ENCODE results near the gene HDAC9.

The HDAC9 gene

GRCh38 chr7:18511351-18512140 is 16.0 kb downstream of the HDAC9 start:
- TF ChIP-seq CTCF (conservative IDR thresholded peaks at IDR 0.05; ENCODE audit: low read length) (no peak), EZH2phosphoT487 (IDR thresholded peaks at IDR 0.05; ENCODE audit: borderline replicate concordance) (no peak)
- Histone ChIP-seq H2AFZ (ENCODE audit: low read length) (no peak overlapping the region), H4K20me1 (ENCODE audit: insufficient read depth, low read length, poor library complexity, severe bottlenecking) (no peaks in the 10 kb centered on the region), H3K9ac (ENCODE audit: low read depth, low read length, poor library complexity, severe bottlenecking) (no peak overlapping the region), H3K4me3 (ENCODE audit: low read length, poor library complexity, severe bottlenecking) (no peak overlapping the region), H3F3A (ENCODE audit: low read depth) (peaks cover 3% of the 10 kb centered on the region; the same call in 1 of the 2 replicates), H3K79me2 (ENCODE audit: insufficient read depth, low read length) (peaks cover 22% of the 10 kb centered on the region), H3K4me2 (ENCODE audit: low read depth, low read length, poor library complexity, severe bottlenecking) (no peak overlapping the region), H3K9me2 (replicated peaks; ENCODE audit: low read depth, low read length) (no peaks in the 10 kb centered on the region), H3K4me1 (ENCODE audit: insufficient read depth, low read length, poor library complexity, severe bottlenecking) (peaks cover 15% of the 10 kb centered on the region), H3K9me3 (ENCODE audit: insufficient read depth, low read depth, low read length) (no peaks in the 10 kb centered on the region), H3K36me3 (ENCODE audit: insufficient read depth, low read length) (no peaks in the 10 kb centered on the region), H3K27me3 (ENCODE audit: insufficient read depth, low read length, poor library complexity, severe bottlenecking) (no peaks in the 10 kb centered on the region)

- no peak for TF ChIP-seq CTCF (conservative IDR thresholded peaks at IDR 0.05; ENCODE audit: low read length)
- TF ChIP-seq EZH2phosphoT487 (IDR thresholded peaks at IDR 0.05; ENCODE audit: borderline replicate concordance) = no peak
- H3K36me3 ChIP-seq (ENCODE audit: insufficient read depth, low read length) = no peaks in the 10 kb centered on the region
- H3K9me3 ChIP-seq (ENCODE audit: insufficient read depth, low read depth, low read length) = no peaks in the 10 kb centered on the region
- H3K4me3 ChIP-seq (ENCODE audit: low read length, poor library complexity, severe bottlenecking) = no peak overlapping the region
- no peaks in the 10 kb centered on the region for H4K20me1 ChIP-seq (ENCODE audit: insufficient read depth, low read length, poor library complexity, severe bottlenecking)
- no peaks in the 10 kb centered on the region for H3F3A ChIP-seq (ENCODE audit: low read depth)
- H2AFZ ChIP-seq (ENCODE audit: low read length) = no peak overlapping the region
- H3K79me2 ChIP-seq (ENCODE audit: insufficient read depth, low read length) = peaks cover 13% of the 10 kb centered on the region; the same call in 1 of the 2 replicates
- H3K27me3 ChIP-seq (ENCODE audit: insufficient read depth, low read length, poor library complexity, severe bottlenecking) = no peaks in the 10 kb centered on the region
- no peaks in the 10 kb centered on the region for H3K9me2 ChIP-seq (replicated peaks; ENCODE audit: low read depth, low read length)
- no peak overlapping the region for H3K9ac ChIP-seq (ENCODE audit: low read depth, low read length, poor library complexity, severe bottlenecking)
- H3K4me1 ChIP-seq (ENCODE audit: insufficient read depth, low read length, poor library complexity, severe bottlenecking) = peaks cover 12% of the 10 kb centered on the region
- H3K4me2 ChIP-seq (ENCODE audit: low read depth, low read length, poor library complexity, severe bottlenecking) = no peak overlapping the region
Measured at GRCh38 chr7:18513343-18513742, 17.8 kb downstream of the HDAC9 start.

GRCh38 chr7:18515067-18515466 is 19.5 kb downstream of the HDAC9 start:
- Histone ChIP-seq H3K36me3 (ENCODE audit: insufficient read depth, low read length) (no peaks in the 10 kb centered on the region), H3K4me3 (ENCODE audit: low read length, poor library complexity, severe bottlenecking) (no peak overlapping the region), H3K4me1 (ENCODE audit: insufficient read depth, low read length, poor library complexity, severe bottlenecking) (no peaks in the 10 kb centered on the region), H3K9me2 (replicated peaks; ENCODE audit: low read depth, low read length) (no peaks in the 10 kb centered on the region), H3K79me2 (ENCODE audit: insufficient read depth, low read length) (no peaks in the 10 kb centered on the region; the same call in 1 of the 2 replicates), H3K27me3 (ENCODE audit: insufficient read depth, low read length, poor library complexity, severe bottlenecking) (no peaks in the 10 kb centered on the region), H3K9me3 (ENCODE audit: insufficient read depth, low read depth, low read length) (no peaks in the 10 kb centered on the region), H4K20me1 (ENCODE audit: insufficient read depth, low read length, poor library complexity, severe bottlenecking) (no peaks in the 10 kb centered on the region), H3K9ac (ENCODE audit: low read depth, low read length, poor library complexity, severe bottlenecking) (no peak overlapping the region), H3K4me2 (ENCODE audit: low read depth, low read length, poor library complexity, severe bottlenecking) (no peak overlapping the region), H2AFZ (ENCODE audit: low read length) (no peak overlapping the region), H3F3A (ENCODE audit: low read depth) (no peaks in the 10 kb centered on the region)
- TF ChIP-seq EZH2phosphoT487 (IDR thresholded peaks at IDR 0.05; ENCODE audit: borderline replicate concordance) (no peak), CTCF (conservative IDR thresholded peaks at IDR 0.05; ENCODE audit: low read length) (no peak)

All from Loucy (cell line).